GM18519 (cell line): Measurements from ENCODE around the gene RNGTT.
"Not testable (repeated sequence)": the region's sequence is repeated elsewhere in the genome, so short reads cannot be mapped to it uniquely, and the experiment has no call there.

Experiments used
- ATAC-seq: cut with Tn5 transposase; IDR thresholded peaks from one replicate; pipeline ENCODE4 v1.9.1; 2021; ENCODE audit warnings: mild to moderate bottlenecking, moderate library complexity; ENCODE audit not compliant: unreplicated experiment, low FRiP score

RNGTT gene

GRCh38 chr6:88972504-88973423 lies 9.3 kb upstream of the RNGTT start:
- ATAC-seq: no peak

GRCh38 chr6:88970301-88970700 lies 6.9 kb upstream of the RNGTT start:
- ATAC-seq: no peak

- ATAC-seq: not testable (repeated sequence)
These were observed 5.8 kb upstream of the RNGTT start for GRCh38 chr6:88969255-88969654.

- ATAC-seq: no peak
These were observed 4.5 kb upstream of the RNGTT start for GRCh38 chr6:88967891-88968290.

- ATAC-seq: no peak
These were observed 2.3 kb upstream of the RNGTT start for GRCh38 chr6:88965691-88966090.

- no peak for ATAC-seq
These were observed 1.1 kb upstream of the RNGTT start for GRCh38 chr6:88964509-88964908.

GRCh38 chr6:88958842-88959241 lies 4.6 kb downstream of the RNGTT start:
- ATAC-seq: no peak

GRCh38 chr6:88953550-88954386 lies 9.7 kb downstream of the RNGTT start:
- no peak for ATAC-seq

- ATAC-seq: no peak
These were observed 11.2 kb downstream of the RNGTT start for GRCh38 chr6:88952065-88952704.

- no peak for ATAC-seq
These were observed 17.9 kb downstream of the RNGTT start for GRCh38 chr6:88945415-88946008.

GRCh38 chr6:88933521-88933920 lies 29.9 kb downstream of the RNGTT start:
- no peak for ATAC-seq

GRCh38 chr6:88932019-88932418 lies 31.4 kb downstream of the RNGTT start:
- not testable (repeated sequence) for ATAC-seq

GRCh38 chr6:88922775-88923548 lies 40.5 kb downstream of the RNGTT start:
- ATAC-seq: no peak

GRCh38 chr6:88921734-88922133 lies 41.7 kb downstream of the RNGTT start:
- ATAC-seq: no peak

- ATAC-seq: no peak
These were observed 42.4 kb downstream of the RNGTT start for GRCh38 chr6:88920774-88921733.

- ATAC-seq: no peak
These were observed 43.3 kb downstream of the RNGTT start for GRCh38 chr6:88920088-88920487.

- no peak for ATAC-seq
These were observed 44.4 kb downstream of the RNGTT start for GRCh38 chr6:88919032-88919431.

- ATAC-seq: no peak
These were observed 46.7 kb downstream of the RNGTT start for GRCh38 chr6:88916615-88917208.
